Measurements from ENCODE around the gene COL7A1. TPM values are rescaled to one million over a fixed set of nuclear protein-coding genes. Genes with fewer than 3 reads are reported as not detected.
A peak's percentile ranks its signal among the peaks of the same experiment; 100 is the strongest.

The COL7A1 gene
- total and polyA plus RNA-seq, 2 of the 13 experiments (the other 11 are each of a cell fraction or from before 2014, with no cell fraction given) = 2.7 to 11.7 TPM

DNA sequence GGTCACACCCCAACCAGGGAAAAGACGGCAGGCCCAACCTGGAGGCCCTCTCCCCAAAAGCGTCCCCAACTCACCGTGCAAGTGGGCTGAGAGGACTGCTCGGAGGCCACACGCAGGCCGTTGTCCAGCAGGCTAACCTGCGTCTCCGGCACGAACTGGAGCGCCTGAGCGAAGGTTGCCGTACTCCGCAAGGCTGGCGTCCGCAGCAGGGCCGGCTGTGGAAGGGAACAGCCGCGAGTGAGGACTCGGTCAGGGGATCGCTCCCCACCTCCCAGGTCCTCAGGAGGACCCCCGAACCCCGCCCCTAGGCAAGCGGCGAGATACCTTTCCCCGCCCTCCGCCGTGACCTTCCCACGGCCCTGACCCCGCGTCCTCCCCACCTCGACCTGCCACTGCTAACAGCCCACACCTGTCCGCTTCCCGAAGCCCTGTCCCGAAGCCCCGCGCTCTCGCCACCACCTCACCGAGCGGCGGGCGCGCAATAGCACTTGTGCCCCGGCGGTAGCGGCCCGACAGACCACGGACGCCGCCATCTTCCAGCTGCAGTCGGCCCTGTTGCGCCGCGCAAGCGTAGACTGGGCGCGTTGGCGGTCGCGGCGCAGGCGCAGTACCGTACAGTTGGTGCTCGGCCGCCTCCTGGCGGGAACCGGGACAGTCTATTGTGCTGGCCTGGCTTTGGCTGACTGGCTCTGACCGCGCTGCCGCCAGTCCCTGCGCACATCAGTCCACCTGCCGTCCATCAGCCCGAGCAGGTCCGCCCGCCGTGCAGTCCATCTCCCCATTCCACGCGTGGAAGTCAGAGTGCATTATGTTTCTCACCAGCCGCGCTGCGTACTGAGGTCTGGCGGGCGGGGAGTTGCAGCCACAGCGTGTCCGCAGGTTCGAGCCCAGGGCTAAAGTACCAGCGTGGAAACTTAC is 14.2 kb upstream of the COL7A1 start, which contains the start of gene UQCRC1 (continued):
- TF ChIP-seq, protein P1, sequence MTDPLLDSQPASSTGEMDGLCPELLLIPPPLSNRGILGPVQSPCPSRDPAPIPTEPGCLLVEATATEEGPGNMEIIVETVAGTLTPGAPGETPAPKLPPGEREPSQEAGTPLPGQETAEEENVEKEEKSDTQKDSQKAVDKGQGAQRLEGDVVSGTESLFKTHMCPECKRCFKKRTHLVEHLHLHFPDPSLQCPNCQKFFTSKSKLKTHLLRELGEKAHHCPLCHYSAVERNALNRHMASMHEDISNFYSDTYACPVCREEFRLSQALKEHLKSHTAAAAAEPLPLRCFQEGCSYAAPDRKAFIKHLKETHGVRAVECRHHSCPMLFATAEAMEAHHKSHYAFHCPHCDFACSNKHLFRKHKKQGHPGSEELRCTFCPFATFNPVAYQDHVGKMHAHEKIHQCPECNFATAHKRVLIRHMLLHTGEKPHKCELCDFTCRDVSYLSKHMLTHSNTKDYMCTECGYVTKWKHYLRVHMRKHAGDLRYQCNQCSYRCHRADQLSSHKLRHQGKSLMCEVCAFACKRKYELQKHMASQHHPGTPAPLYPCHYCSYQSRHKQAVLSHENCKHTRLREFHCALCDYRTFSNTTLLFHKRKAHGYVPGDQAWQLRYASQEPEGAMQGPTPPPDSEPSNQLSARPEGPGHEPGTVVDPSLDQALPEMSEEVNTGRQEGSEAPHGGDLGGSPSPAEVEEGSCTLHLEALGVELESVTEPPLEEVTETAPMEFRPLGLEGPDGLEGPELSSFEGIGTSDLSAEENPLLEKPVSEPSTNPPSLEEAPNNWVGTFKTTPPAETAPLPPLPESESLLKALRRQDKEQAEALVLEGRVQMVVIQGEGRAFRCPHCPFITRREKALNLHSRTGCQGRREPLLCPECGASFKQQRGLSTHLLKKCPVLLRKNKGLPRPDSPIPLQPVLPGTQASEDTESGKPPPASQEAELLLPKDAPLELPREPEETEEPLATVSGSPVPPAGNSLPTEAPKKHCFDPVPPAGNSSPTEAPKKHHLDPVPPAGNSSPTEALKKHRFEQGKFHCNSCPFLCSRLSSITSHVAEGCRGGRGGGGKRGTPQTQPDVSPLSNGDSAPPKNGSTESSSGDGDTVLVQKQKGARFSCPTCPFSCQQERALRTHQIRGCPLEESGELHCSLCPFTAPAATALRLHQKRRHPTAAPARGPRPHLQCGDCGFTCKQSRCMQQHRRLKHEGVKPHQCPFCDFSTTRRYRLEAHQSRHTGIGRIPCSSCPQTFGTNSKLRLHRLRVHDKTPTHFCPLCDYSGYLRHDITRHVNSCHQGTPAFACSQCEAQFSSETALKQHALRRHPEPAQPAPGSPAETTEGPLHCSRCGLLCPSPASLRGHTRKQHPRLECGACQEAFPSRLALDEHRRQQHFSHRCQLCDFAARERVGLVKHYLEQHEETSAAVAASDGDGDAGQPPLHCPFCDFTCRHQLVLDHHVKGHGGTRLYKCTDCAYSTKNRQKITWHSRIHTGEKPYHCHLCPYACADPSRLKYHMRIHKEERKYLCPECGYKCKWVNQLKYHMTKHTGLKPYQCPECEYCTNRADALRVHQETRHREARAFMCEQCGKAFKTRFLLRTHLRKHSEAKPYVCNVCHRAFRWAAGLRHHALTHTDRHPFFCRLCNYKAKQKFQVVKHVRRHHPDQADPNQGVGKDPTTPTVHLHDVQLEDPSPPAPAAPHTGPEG (CRISPR knock-in tag; IDR thresholded peaks at IDR 0.05) = no peak; the same call in 1 of the 2 replicates
- peak; percentile 60; the same call in 1 of the 3 replicates for TF ChIP-seq MXI1 (IDR thresholded peaks at IDR 0.05; ENCODE audit: borderline replicate concordance, low read depth, low read length)
- peak; percentile 36; the same call in 1 of the 2 replicates for TF ChIP-seq FOXK1 (CRISPR knock-in tag; IDR thresholded peaks at IDR 0.05; ENCODE audit: borderline replicate concordance, low read depth)
- TF ChIP-seq EHMT2 (IDR thresholded peaks at IDR 0.05; ENCODE audit: borderline replicate concordance, low read depth, low read length) = no peak
- TF ChIP-seq, protein P2, sequence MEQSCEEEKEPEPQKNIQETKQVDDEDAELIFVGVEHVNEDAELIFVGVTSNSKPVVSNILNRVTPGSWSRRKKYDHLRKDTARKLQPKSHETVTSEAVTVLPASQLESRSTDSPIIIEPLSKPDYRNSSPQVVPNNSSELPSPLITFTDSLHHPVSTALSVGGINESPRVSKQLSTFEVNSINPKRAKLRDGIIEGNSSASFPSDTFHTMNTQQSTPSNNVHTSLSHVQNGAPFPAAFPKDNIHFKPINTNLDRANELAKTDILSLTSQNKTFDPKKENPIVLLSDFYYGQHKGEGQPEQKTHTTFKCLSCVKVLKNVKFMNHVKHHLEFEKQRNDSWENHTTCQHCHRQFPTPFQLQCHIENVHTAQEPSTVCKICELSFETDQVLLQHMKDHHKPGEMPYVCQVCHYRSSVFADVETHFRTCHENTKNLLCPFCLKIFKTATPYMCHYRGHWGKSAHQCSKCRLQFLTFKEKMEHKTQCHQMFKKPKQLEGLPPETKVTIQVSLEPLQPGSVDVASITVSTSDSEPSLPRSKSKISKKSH (CRISPR knock-in tag; IDR thresholded peaks at IDR 0.05; ENCODE audit: borderline replicate concordance) = peak; percentile 89
- TF ChIP-seq HNRNPK (IDR thresholded peaks at IDR 0.05; ENCODE audit: low read depth, low read length, poor library complexity, severe bottlenecking) = peak; percentile 64
- no peak for TF ChIP-seq SUZ12 (IDR thresholded peaks at IDR 0.05; ENCODE audit: low read depth, low read length)
- TF ChIP-seq ZNF577 (CRISPR knock-in tag; IDR thresholded peaks at IDR 0.05; ENCODE audit: borderline replicate concordance, low read depth) = no peak
- TF ChIP-seq, protein P3, sequence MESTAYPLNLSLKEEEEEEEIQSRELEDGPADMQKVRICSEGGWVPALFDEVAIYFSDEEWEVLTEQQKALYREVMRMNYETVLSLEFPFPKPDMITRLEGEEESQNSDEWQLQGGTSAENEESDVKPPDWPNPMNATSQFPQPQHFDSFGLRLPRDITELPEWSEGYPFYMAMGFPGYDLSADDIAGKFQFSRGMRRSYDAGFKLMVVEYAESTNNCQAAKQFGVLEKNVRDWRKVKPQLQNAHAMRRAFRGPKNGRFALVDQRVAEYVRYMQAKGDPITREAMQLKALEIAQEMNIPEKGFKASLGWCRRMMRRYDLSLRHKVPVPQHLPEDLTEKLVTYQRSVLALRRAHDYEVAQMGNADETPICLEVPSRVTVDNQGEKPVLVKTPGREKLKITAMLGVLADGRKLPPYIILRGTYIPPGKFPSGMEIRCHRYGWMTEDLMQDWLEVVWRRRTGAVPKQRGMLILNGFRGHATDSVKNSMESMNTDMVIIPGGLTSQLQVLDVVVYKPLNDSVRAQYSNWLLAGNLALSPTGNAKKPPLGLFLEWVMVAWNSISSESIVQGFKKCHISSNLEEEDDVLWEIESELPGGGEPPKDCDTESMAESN (CRISPR knock-in tag; conservative IDR thresholded peaks at IDR 0.05) = peak; percentile 81
- TF ChIP-seq ZNF572 (CRISPR knock-in tag; IDR thresholded peaks at IDR 0.05) = 0 out of 2 replicates have a peak, but pooled peaks have one; percentile 75
- no peak for TF ChIP-seq ZNF562 (CRISPR knock-in tag; IDR thresholded peaks at IDR 0.05; ENCODE audit: borderline replicate concordance)
- no peak; the same call in none of the 2 replicates for TF ChIP-seq ZBTB7B (CRISPR knock-in tag; IDR thresholded peaks at IDR 0.05)
- TF ChIP-seq RFX1 (IDR thresholded peaks at IDR 0.05) = no peak; the same call in 1 of the 2 replicates
- TF ChIP-seq REL (CRISPR knock-in tag; conservative IDR thresholded peaks at IDR 0.05) = 0 out of 2 replicates have a peak, but pooled peaks have one; percentile 81
- no peak for TF ChIP-seq MTF2 (CRISPR knock-in tag; IDR thresholded peaks at IDR 0.05; ENCODE audit: borderline replicate concordance)
- no peak for TF ChIP-seq ZNF619 (CRISPR knock-in tag; IDR thresholded peaks at IDR 0.05)
- peak; percentile 89; the same call in 1 of the 2 replicates for TF ChIP-seq ZNF83 (CRISPR knock-in tag; IDR thresholded peaks at IDR 0.05; ENCODE audit: borderline replicate concordance)
- TF ChIP-seq ZSCAN21 (CRISPR knock-in tag; IDR thresholded peaks at IDR 0.05; ENCODE audit: borderline replicate concordance) = peak; percentile 91
- no peak for TF ChIP-seq KLF9 (CRISPR knock-in tag; IDR thresholded peaks at IDR 0.05; ENCODE audit: low read depth)
- TF ChIP-seq ZKSCAN5 (CRISPR knock-in tag; IDR thresholded peaks at IDR 0.05) = no peak

Measured in HepG2 (cell line).